SKM-1 treated with dmso at 0.1 percent for 144 hours (cell line): ENCODE measurements around the gene C12orf42.
A peak's percentile ranks its signal among the peaks of the same experiment; 100 is the strongest.
"Not testable (repeated sequence)": the region's sequence is repeated elsewhere in the genome, so short reads cannot be mapped to it uniquely, and the experiment has no call there.

Source experiments
- DNase-seq: peaks from one replicate; lab custom pipeline; 2025; ENCODE audit not compliant: unreplicated experiment; lab: John Stamatoyannopoulos, UW

C12orf42 gene

DNA sequence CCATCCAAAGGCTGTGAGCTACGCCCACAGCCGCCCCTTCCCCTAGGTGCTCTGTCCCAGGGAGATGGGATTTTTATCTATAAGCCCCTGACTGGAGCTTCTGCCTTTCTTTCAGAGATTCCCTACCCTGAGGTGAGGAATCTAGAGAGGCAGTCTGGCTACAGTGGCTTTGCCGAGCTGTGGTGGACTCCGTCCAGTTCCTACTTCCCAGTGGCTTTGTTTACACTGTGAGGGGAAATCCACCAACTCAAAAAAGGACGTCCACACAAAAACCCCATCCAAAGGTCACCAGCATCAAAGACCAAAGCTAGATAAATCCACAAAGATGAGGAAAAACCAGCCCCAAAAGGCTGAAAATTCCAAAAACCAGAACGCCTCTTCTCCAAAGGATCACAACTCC, 70.1 kb downstream of the C12orf42 start:
- not testable (repeated sequence) for DNase-seq

DNA sequence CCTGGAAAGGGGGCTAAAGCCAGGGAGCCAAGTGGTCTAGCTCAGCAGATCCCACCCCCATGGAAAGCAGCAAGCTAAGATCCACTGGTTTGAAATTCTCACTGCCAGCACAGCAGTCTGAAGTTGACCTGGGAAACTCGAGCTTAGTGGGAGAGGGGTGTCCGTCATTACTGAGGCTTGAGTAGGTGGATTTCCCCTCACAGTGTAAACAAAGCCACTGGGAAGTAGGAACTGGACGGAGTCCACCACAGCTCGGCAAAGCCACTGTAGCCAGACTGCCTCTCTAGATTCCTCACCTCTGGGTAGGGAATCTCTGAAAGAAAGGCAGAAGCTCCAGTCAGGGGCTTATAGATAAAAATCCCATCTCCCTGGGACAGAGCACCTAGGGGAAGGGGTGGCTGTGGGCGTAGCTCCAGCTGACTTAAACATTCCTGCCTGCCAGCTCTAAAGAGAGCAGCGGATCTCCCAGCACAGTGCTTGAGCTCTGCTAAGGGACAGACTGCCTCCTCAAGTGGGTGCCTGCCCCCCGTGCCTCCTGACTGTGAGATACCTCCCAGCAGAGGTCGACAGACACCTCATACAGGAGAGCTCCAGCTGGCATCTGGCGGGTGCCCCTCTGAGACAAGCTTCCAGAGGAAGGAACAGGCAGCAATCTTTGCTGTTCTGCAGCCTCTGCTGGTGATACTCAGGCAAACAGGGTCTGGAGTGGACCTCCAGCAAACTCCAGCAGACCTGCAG, 70.8 kb downstream of the C12orf42 start:
- DNase-seq, result not testable (repeated sequence)

DNA sequence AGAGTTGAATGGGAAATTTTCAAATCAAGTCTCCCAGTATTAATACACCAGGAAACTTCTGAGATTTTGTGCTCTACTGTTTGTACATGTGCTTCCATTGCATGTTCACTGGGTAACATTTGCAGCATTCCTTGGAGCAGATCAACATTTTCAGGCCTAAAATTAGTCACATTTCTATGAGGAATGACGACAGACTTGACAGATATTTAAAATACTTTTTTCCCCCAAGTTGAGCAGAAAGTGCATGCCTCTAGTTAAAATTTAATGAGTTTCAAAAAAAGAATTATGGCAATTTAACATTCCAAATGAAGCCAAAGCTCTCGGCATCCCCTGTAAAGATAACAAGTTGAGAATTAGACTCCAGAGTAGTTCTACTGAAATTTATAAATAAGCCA, 72.3 kb downstream of the C12orf42 start:
- no peak for DNase-seq

DNA sequence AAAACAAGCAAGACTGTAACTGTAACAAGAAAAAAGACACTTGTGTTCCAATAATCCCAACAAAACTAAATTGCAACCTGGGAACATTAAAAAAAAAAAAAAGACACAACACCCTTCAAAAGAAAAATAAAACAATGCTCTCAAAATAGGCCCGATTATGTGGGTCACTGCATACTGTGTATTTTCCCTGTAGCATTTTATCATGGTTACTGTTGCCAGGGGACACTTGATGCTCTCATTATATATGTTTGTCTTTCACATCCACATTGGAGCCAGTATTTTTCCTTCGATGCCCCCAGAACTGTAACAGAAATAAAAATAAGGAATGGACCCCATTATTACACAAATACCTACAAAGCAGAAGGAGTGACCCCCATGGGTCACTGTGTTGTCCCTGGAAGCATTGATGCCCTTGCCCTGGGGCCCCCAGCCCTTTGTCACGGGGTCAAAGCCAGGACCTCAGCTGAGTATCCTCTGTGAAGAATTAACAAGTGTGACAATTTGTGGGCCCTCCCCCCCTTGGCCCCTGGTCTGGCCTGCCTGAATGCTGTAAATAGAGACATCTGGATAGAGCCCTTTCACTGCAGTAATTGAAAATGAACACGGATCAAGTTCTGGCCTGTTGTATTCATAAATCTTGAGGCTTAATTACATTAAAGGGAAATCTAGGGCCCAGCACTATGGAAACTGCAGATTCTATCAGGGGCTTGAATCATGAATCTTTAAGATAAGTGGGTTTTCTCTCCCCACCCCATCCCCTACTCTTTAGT, 72.8 kb downstream of the C12orf42 start:
- DNase-seq, result no peak

DNA sequence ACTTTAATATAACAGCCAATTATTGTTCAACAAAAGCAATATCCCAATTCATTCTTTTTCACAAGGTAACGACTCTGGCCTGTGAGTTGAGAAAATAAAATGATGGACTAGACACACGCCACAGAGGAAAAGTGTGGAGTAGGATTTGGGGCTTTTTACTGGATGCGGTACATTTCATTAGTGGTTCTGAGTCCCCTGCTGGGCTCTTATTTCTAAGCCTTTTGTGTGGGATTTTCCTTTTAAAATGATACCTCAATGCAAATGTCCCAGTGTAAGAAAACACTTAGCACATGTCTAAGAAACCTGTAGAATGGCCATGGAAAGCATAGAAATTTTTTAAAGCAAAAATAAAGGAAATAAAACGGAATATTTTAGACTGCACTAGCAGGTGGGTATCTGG, 73.4 kb downstream of the C12orf42 start:
- DNase-seq, result no peak

DNA sequence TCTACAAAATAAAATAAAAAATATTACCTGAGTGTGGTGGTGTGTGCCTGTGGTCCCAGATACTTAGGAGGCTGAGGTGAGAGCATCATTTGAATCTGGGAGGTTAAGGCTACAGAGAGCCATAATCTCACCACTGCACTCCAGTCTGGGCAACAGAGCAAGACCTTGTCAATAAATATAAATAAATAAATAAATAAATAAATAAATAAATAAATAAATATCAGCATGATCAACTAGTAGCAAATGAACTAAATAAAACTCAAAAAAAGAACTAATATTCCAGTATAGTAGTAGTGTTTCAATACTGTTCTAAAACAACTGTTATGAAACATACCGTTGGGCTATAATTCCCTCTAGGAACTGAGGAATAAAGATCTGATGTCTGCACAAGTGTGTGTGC, 74.4 kb downstream of the C12orf42 start:
- no peak for DNase-seq

DNA sequence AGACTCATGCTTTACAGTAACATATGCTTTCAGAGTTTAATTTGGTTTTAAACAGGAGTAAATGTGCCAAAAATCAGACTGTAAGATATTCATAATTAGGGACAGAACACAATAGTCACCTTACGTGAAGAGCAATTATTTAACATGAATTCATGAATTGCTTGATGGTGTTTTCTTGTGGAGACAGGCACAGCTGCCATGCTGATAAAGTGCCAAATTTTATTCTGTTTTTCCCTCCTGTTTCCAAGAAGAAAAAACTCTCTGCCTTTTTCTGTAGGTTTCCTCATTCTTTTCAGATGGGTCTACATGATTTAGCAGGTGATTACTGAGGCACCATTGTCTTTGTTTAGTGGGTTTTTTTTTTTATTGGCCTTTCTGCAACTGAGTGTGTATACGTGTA, 80.1 kb downstream of the C12orf42 start:
- DNase-seq, result no peak

DNA sequence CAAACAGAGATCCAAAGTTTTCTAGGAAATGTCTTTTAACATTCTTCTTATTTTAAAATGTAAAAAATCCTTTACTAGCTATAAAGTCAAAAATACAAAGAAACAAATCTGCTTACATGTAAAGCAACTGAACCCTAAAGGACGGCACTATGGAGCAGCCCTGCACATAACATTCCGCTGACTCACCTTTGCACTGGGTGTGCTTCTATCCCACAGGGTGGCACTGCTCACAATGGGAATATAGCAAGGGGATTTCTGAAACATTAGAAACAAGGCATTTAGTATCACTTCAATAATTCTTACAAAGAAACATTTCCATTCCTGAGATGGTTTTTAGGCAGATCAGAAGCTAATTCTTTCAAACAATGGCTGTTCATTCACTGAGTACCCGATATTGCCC, 94.3 kb downstream of the C12orf42 start:
- no peak for DNase-seq

DNA sequence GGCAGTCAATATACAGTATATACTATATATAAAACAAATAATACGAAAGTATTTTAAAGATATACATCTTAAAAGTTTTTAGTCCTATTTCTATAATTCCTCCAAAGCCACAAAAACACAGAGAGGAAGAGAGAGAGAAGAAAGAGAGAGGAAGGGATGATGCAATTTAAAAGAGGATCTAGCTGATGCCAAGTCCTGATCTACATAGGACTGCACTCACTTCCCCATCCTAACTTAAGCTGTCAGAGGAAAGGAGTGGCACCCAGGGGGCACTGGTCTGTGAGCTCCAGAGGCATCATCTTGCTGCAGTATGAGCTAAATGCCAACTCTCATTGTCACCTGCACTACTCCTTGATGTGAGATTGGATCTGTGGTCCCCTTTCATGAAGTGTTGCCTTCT, 95.8 kb downstream of the C12orf42 start:
- DNase-seq, result peak; percentile 62

DNA sequence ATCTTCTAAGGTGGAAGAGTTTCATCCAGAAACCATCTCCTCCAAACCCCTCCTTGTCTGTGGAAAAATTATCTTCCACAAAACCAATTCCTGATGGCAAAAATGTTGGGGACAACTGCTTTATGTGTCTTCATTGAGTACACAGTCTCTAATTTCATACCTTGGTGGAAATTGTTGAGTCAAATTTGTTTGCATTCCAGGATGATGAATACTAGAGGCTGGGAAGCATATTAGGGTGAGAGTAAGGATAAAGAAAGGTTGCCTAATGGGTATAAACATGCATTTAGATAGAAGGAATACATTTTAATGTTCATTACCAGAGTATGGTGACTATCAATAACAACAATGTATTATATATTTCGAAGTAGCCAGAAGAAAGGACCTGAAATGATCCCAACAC, 98.2 kb downstream of the C12orf42 start:
- DNase-seq, result no peak

DNA sequence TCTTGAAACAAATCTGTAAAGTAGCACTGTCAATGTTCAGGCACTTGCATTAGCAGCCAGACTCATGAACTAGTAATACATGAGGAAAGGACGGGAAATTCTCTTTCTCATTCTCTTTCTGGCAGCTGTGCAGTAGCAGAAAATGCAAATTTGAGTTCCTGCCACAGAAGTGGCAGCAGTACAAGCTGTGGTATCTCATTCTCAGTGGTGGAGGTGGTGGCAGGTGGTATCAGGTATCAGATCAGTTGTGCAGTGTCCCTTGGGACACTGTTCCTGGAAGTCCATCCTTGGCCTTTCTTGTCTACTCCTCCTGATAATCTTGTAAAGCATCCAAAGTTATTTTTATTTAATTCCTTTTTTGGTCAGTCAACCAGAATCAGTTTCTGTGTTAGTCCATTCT, 103.0 kb downstream of the C12orf42 start:
- DNase-seq, result no peak

DNA sequence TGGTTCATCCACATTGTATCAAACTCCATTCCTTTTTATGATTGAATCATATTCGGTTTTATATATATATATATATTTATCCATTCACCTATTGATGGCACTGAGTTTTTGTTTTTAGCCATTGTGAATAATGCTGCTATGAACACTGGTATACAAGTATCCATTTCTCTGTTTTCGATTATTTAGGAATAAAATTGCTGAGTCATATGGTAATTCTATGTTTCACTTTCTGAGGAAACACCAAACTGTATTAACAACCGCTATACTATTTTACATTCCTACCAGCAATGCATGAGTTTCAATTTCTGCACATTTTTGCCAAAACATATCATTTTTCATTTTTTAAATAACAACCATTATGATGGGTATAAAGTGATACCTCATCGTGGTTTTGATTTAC, 104.7 kb downstream of the C12orf42 start:
- DNase-seq, result no peak

DNA sequence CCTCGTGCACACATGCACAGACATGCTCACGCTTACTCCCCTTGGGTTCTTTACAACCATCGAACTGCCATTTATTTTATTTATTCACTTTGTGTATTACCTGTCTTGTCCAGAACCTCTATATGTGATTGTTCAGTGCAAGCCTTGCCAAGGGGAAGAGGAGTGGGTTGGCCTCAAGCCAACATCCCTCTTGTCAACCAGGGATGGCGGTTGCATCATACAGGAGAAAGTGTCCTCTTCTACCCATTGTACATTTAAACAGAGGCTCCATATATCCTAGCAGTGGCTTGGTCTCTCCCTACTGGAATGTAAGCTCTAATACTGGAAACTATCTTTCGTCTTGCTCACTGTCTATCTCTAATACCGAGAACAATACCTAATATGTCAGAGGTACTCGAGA, 108.4 kb downstream of the C12orf42 start:
- no peak for DNase-seq

DNA sequence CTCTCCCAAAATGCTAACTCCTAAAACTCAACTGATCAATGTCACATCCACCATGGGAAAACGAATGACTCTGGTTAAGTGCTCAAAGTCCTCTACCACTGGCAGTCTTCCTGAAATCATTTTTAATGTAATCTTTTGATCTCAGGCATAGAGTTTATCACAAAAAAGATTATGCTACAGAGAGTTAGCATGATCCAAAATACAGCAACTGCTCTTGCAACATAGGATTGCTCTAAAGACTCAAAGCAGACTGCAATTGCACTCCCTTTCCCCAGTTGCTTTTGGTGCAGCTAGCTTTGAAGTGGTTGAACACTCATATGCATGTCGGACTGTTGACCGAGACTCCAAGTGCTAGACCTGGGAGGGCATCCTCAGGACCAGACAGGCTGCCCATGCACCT, 109.3 kb downstream of the C12orf42 start:
- DNase-seq, result no peak

DNA sequence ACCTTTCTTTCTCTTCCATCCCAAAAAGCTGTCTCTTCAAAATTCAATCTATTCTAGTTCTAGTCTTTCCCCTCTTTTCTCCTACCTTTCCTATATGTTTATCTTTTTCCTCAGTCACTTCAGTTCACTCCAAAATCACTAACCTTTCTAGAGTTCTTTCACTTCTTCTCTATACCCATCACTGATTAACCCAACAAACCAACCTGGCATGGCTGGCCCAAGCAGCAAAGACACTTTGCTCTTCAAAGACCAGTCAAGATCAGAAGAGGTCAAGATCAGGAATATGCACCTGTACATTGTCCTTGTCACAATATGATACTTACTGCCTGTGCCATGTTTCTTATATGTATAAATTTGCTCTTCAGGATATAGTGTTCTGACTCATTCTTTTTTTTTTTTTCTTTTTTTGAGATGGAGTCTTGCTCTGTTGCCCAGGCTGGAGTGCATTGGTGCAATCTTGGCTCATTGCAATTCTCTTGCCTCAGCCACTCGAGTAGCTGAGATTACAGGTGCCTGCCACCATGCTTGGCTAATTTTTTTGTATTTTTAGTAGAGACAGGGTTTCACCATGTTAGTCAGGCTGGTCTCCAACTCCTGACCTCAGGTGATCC, 112.9 kb downstream of the C12orf42 start:
- no peak for DNase-seq

DNA sequence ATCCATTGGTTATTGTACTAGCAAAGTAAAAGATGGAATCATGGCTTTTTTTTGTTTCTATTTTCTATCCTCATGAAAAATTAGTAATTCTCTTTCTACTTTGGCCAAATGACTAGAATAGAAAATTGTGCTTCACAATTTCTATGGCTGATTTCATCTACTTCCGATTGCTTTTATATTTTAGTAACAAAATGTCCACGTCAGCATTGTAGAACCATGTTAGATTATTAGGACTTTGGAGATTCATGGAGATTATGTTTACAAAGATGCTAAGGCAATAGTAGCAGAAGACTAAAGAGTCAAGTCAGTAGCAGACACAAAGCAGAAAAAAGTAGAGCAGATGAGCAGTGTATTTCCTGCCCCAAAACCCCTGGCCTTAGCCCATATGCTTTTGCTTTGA, 113.6 kb downstream of the C12orf42 start:
- no peak for DNase-seq

DNA sequence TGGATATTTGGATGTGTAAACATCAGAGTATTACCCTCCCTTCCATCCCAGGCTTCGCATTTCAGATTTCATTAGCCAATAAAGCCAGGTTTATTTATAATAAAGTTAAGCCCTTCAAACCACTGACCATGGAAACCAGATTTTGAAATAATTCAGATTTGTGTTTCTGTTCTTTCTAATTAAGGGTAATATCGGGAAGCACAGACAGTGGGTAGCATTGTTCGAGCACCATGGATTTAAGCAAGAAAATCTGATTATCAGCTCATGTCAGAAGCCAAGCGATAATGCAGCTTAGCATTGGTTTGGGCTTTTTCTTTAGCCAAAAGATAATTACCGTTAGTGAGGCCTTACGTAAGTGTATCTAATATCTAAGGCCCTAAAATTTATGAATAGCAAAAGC, 116.1 kb downstream of the C12orf42 start:
- no peak for DNase-seq

DNA sequence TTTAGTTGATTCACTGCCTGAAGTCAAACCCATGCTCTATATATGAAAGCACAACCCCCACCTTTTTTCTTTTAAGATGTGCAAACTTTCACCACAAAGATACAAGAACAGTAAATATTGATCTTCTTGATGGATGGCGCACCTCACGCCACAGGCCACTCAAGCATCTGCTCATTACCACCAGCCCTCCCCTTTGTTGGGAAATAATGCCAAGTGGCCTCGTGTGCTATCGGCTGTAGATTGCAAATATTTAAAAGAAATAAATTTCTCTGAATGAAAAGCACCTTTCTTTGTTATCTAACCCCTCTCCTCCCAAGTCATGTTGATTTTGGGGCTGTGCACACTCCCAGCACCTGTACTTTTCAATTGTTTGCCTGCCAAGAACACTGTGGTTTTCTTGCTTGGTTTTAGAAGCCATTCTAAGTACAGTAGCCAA, 122.7 kb downstream of the C12orf42 start:
- no peak for DNase-seq

DNA sequence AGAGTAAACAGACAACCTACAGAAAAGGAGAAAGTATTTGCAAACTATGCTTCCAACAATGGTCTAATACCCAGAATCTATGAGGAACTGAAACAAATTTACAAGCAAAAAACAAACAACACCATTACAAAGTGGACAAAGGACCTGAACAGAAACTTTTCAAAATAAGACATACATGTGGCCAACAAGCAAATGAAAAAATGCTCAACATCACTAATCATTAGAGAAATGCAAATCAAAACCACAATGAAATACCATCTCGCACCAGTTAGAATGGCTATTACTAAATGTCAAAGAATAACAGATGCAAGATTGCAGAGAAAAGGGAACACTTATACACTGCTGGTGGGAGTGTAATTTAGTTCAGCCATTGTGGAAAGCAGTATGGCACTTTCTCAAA, 125.8 kb downstream of the C12orf42 start:
- no peak for DNase-seq

DNA sequence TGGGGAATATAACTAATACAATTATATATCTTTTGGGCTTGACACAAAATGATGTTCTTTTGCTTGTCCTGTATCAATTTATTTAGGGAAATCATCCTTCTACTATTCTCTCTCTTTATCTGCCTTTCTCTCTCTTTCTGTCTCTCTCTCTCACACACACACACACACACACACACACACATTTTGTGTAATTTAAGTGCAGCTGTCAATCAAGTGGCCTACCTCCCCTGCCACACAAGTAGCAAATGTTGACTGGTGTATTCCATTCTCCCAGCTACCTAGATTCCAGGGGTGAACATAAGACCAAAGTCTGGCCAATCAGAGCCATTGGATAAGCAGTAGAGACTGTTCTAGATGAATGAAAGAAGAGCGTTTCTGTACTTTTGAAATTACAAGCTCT, 127.6 kb downstream of the C12orf42 start:
- no peak for DNase-seq

DNA sequence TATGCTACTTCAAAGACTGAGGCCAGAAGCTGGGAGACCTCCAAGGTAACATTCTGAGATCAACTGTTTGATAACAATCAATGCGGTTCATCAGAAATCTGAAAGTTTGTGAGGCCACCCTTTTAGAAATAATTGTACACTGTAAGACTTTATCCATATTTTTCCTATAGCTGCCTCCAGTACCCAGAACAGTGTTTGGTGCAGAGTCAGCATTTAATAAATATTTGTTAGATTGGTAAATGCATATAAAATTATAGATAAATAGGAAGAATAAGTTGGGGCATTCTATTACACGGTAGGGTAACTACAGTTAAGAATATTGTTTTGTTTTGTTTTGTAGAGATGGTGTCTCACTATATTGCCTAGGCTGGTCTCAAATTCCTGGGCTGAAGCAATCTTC, 141.4 kb downstream of the C12orf42 start:
- DNase-seq, result no peak

DNA sequence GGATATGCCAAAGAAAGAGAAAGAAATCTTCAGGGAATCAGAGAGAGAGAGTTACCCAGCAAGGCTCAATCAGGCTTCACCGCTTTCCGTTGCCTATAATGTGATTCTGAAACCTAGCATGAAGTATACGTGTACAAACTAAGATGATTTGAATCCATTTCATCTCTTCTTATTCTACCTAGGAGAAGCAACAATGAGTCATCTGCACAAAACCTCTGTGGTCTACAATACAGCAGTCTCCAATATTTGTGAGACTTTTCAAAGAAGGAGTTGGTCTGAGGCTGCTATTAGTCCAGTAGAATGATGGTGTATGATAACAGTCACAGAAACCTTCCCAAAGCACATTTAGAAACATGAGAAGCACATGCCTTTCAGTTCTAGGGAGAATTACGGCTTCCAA, 141.9 kb downstream of the C12orf42 start:
- no peak for DNase-seq
